ENCODE measurements around the gene CAGE1.

DNA sequence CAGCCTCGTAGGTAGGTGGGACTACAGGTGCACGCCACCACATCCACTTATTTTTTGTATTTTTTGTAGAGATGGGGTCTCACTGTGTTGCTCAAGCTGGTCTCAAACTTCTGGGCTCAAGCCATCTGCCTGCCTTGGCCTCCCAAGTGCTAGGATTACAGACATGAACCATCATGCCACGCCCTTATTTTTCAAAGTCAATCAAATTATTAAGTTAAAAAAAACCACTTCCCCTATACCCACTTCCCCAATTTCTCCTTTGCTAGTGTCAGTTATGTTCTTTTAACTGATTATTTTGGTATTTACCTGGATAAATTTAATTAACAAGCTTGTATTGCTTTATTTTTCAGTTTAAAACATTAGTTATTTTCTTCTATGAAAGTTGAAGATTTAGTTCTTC is 49.7 kb upstream of the CAGE1 start:
- TF ChIP-seq, protein P1, sequence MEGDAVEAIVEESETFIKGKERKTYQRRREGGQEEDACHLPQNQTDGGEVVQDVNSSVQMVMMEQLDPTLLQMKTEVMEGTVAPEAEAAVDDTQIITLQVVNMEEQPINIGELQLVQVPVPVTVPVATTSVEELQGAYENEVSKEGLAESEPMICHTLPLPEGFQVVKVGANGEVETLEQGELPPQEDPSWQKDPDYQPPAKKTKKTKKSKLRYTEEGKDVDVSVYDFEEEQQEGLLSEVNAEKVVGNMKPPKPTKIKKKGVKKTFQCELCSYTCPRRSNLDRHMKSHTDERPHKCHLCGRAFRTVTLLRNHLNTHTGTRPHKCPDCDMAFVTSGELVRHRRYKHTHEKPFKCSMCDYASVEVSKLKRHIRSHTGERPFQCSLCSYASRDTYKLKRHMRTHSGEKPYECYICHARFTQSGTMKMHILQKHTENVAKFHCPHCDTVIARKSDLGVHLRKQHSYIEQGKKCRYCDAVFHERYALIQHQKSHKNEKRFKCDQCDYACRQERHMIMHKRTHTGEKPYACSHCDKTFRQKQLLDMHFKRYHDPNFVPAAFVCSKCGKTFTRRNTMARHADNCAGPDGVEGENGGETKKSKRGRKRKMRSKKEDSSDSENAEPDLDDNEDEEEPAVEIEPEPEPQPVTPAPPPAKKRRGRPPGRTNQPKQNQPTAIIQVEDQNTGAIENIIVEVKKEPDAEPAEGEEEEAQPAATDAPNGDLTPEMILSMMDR (IDR thresholded peaks at IDR 0.05): no peak
- no peak for TF ChIP-seq EP300 (IDR thresholded peaks at IDR 0.05)
- no peak for TF ChIP-seq POLR2AphosphoS5 (IDR thresholded peaks at IDR 0.05)
- TF ChIP-seq POLR2A (IDR thresholded peaks at IDR 0.05): no peak

Data from stomach (tissue), 4 donors.